ENCODE measurements around the gene TLR10.
"Not testable (repeated sequence)": the region's sequence is repeated elsewhere in the genome, so short reads cannot be mapped to it uniquely, and the experiment has no call there.

Gene TLR10

GRCh38 chr4:38802561-38803355, 20.0 kb upstream of the TLR10 start:
- no peak for DNase-seq (ENCODE audit: low read depth)

- DNase-seq (ENCODE audit: low read depth), result peak; percentile 26
These were observed 18.2 kb upstream of the TLR10 start for GRCh38 chr4:38800961-38801450.

DNA sequence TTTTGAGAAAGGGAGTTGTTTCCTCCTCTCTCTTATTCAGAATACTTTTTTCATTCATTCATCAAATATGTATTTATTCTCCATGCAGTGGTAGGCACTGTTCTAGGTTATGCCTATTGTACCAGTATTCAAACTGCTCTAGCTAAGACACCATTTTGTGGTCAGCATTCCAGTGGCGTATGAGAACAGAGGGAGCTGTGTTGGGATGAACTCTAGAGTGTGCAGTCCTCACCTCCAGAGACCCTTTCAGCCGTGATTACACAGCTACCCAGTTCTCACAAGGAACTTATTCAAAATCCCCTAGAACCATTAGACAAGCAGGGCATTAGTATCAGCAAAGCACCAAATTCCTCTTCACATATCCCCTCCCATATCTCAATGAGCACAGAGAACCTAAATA, 17.6 kb upstream of the TLR10 start:
- no peak for DNase-seq (ENCODE audit: low read depth)

GRCh38 chr4:38795087-38795486, 12.3 kb upstream of the TLR10 start:
- DNase-seq (ENCODE audit: low read depth), result no peak

- DNase-seq (ENCODE audit: low read depth), result no peak
These were observed 11.3 kb upstream of the TLR10 start for GRCh38 chr4:38794051-38794450.

DNA sequence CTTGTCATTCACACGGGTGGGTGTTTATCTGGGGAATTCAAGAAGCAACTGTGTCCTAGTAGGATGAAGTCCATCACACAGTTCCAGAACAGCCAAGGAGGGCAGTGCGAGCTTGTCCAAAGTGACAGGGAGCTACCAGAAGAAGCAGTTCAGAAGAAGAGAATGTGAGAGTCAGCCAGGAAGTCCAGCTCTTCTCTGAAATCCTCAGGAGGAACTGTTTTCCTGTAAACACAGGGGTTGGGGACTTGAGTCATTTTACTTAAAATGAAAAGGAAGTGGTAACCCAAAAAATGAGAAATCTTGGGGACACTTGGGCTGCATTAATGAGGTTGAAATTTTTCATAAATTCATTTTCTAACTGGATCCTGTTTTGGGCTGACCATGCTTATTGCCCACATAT, 8.2 kb upstream of the TLR10 start:
- no peak for DNase-seq (ENCODE audit: low read depth)

GRCh38 chr4:38788317-38788716, 5.5 kb upstream of the TLR10 start:
- DNase-seq (ENCODE audit: low read depth), result peak; percentile 21

DNA sequence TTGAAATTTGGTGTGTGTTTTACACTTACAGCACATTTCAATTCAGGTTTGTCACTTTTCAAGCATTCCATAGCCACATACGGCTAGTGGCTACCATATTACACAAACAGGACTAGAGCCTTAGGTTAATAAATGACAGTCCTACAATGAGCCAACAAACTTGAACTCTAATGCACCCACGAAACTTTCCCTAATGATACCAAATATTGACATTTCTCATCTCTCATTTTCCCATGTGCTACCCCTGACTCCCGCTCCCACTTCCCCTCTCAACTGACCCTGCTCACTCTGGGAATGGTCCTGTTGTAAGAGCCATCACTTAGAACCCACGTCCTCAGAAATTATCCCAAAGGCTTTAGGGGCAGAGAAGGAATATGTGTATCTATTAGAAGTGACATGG, 4.9 kb upstream of the TLR10 start:
- no peak for DNase-seq (ENCODE audit: low read depth)

DNA sequence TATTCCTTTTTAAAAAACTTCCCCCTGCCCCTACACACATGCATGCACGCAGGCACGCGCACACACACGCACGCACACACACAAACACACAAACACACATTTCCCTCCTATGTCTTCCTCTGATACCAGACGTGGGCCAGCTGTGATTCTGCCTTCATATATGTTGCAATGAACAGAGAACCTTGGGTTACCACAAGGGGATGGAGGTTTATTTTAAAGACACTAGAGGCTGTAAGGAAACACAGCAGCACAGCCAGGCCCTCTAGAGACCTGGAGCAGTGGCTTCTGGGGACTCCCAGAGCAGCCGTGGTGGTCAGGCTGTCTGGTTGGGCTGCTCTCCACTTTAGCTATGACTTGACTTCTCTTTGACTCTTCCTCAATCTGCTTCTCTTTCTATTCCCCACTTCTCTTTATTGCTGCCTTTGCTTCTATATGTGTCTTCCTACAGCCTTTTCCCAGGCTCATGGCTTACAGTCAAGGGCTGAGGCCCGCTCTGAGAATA, 3.2 kb upstream of the TLR10 start:
- DNase-seq (ENCODE audit: low read depth), result no peak

DNA sequence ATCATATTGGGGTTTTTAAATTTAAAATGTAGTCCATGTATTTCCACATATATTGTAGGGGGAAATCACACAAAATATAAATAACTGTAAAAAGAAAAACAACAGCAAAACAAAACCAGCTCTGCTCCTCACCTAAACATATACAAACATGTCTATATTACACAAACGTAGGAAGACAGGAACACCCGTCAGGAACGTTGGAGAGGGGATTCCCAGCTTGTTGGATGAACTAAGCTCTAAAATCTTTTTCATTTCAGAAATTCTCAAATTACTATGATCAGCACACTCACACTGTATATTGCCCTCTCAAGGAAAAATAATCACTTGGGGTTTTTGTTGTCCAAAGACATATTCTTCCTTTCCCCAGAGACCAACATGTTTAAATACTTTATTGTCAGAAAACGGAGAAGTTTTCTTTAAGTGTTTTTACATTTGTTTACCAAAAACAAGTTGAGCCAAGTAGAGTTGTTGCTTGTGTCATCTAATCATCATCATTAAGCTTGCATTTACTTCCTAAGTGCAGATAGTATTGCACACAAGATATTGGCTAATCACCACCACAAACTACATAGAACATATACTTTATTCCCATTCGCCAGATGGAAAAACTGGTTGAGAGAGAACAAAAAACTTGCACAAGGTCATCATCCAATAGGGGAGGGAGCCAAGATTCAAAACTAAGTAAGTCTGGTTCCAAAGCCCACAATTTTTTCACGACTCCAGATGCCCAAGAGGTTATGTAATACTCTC, 2.4 kb upstream of the TLR10 start:
- no peak for DNase-seq (ENCODE audit: low read depth)

DNA sequence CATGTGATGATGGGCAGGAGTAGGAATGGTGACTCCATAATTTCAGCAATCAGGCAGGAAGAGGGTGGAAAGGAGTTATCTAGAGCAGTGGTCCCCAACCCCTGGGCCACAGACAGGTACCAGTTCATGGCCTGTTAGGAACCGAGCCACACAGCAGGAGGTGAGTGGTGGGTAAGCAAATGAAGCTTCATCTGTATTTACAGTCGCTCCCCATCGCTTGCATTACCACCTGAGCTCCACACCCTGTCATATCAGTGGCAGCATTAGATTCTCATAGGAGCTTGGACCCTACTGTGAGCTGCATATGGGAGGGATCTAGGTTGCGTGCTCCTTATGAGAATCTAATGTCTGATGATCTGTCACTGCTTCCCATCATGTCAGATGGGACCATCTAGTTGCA, 1.4 kb upstream of the TLR10 start:
- no peak for DNase-seq (ENCODE audit: low read depth)

GRCh38 chr4:38783109-38783460, 295 bp upstream of the TLR10 start:
- no peak for DNase-seq (ENCODE audit: low read depth)

DNA sequence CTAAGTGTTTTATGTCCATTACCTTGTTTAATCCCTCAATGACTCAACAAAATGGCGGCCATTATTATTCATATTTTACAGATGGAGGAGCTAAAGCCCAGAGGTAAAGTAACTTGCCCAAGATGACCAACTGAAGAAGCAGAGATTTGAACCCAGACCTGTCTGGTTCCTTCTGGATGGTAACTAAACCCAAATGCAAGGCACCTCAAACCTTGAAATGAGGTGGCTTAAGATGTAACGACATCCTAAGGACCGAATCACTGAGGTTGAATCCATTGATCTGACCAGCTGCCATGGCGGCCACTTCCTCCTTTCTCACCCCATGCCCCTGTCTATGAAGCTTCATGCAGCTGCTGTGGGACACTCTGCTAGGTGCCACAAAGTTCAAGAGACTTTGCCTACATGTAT, 932 bp downstream of the TLR10 start:
- DNase-seq (ENCODE audit: low read depth), result no peak

GRCh38 chr4:38780833-38781484, 1.8 kb downstream of the TLR10 start:
- no peak for DNase-seq (ENCODE audit: low read depth)

GRCh38 chr4:38779790-38780189, 3.0 kb downstream of the TLR10 start:
- no peak for DNase-seq (ENCODE audit: low read depth)

DNA sequence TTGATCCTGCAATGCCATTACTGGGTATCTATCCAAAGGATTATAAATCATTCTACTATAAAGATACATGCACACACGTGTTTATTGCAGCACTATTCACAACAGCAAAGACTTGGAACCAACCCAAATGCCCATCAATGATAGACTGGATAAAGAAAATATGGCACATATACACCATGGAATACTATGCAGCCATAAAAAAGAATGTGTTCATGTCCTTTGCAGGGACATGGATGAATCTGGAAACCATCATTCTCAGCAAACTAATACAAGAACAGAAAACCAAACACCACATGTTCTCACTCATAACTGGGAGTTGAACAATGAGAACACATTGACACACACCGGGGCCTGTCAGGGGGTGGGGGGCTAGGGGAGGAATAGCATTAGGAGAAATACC, 4.9 kb downstream of the TLR10 start:
- DNase-seq (ENCODE audit: low read depth), result not testable (repeated sequence)

- no peak for DNase-seq (ENCODE audit: low read depth)
These were observed 7.5 kb downstream of the TLR10 start for GRCh38 chr4:38775326-38775725.

GRCh38 chr4:38774181-38774955, 8.4 kb downstream of the TLR10 start:
- peak; percentile 29 for DNase-seq (ENCODE audit: low read depth)

- DNase-seq (ENCODE audit: low read depth), result not testable (repeated sequence)
These were observed 12.5 kb downstream of the TLR10 start for GRCh38 chr4:38770281-38770680.

DNA sequence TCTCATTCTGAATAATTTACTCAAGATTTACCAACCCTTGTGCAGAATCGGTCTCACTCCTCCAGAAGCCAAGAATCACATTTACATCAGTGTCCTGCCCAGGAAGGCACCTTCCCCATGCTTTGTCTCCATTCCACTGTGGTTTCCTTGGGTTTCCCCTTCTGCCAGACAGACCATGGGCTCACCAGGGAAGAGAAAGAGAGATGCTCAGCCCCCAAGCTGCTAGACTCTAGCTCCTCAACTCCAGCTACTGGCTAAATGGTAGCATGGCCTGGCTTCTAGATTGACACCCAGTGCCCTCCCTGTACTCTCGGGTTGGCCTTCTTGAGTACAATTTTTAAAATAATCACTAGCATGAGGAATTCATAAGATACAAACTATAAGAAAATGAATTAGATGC, 12.9 kb downstream of the TLR10 start:
- no peak for DNase-seq (ENCODE audit: low read depth)

- no peak for DNase-seq (ENCODE audit: low read depth)
These were observed 13.3 kb downstream of the TLR10 start for GRCh38 chr4:38769441-38769840.

GRCh38 chr4:38768968-38769394, 13.8 kb downstream of the TLR10 start:
- DNase-seq (ENCODE audit: low read depth), result peak; percentile 15

Data from iris pigment epithelial cell (primary cell).